Measurements from ENCODE around the gene LTBP1.

GRCh38 chr2:33217406-33217805 is 270.7 kb downstream of the LTBP1 start:
- TF ChIP-seq JUND (CRISPR knock-in tag; IDR thresholded peaks at IDR 0.05) = no peak
- no peak for TF ChIP-seq SMAD1 (CRISPR knock-in tag; IDR thresholded peaks at IDR 0.05; ENCODE audit: borderline replicate concordance, low read depth)

Measured in HepG2 (cell line).